Coronary artery (tissue), 2 donors: ENCODE results near the gene CENPN.

Experiments
- DNase-seq: peaks from one replicate; pipeline ENCODE4 v3.0.0-alpha.2; 2017; ENCODE audit warnings: low spot score
- H3K27ac ChIP-seq, 2 donors: fragments of 200-600 bp; sonication (generic); one replicate each; pipeline ENCODE4 v1.5.1; 2016 to 2019
- H3K4me3 ChIP-seq: fragments of 200-600 bp; sonication (generic); 2 replicates; pipeline ENCODE4 v1.5.1; 2016; ENCODE audit warnings: mild to moderate bottlenecking, moderate library complexity
- CTCF ChIP-seq: fragments of 200-600 bp; sonication (generic); IDR thresholded peaks from one replicate; pipeline ENCODE4 v1.5.1; 2019; ENCODE audit warnings: antibody characterized with exemption

Gene CENPN

GRCh38 chr16:80982646-80983045 lies 24.4 kb upstream of the CENPN start:
- Histone ChIP-seq H3K4me3 (no peak overlapping the region), H3K27ac (no peak overlapping the region)
- no peak for DNase-seq
- no peak for TF ChIP-seq CTCF

- DNase-seq, result no peak
These were observed 22.7 kb upstream of the CENPN start for GRCh38 chr16:80984124-80984892.

GRCh38 chr16:80985611-80986010 lies 21.4 kb upstream of the CENPN start:
- TF ChIP-seq CTCF, result no peak

More at GRCh38 chr16:80984124-80984892, 22.7 kb upstream of the CENPN start:
- Histone ChIP-seq H3K4me3 (no peak overlapping the region), H3K27ac (no peak overlapping the region)
- TF ChIP-seq CTCF, result no peak

GRCh38 chr16:80986557-80986956 lies 20.5 kb upstream of the CENPN start:
- no peak for DNase-seq
- H3K27ac ChIP-seq, result no peak overlapping the region
- TF ChIP-seq CTCF, result no peak
- H3K4me3 ChIP-seq, result no peak overlapping the region

More at GRCh38 chr16:80985611-80986010, 21.4 kb upstream of the CENPN start:
- Histone ChIP-seq H3K4me3 (no peak overlapping the region), H3K27ac (no peak overlapping the region)
- no peak for DNase-seq

- Histone ChIP-seq H3K27ac (no peak overlapping the region), H3K4me3 (no peak overlapping the region)
- no peak for TF ChIP-seq CTCF
- no peak for DNase-seq
These were observed 18.3 kb upstream of the CENPN start for GRCh38 chr16:80988756-80989155.

GRCh38 chr16:80989801-80990200 lies 17.2 kb upstream of the CENPN start:
- DNase-seq, result no peak
- TF ChIP-seq CTCF, result no peak
- Histone ChIP-seq H3K4me3 (no peak overlapping the region), H3K27ac (no peak overlapping the region)

GRCh38 chr16:80990577-80990976 lies 16.4 kb upstream of the CENPN start:
- no peak for DNase-seq
- TF ChIP-seq CTCF, result no peak
- Histone ChIP-seq H3K27ac (no peak overlapping the region), H3K4me3 (no peak overlapping the region)
